Smooth muscle cell (in vitro differentiated cells): Measurements from ENCODE around the gene OMP. TPM values are rescaled to one million over a fixed set of nuclear protein-coding genes. Genes with fewer than 3 reads are reported as not detected.

Experiments used
- DNase-seq: peaks from one replicate; lab custom pipeline; 2025; ENCODE audit not compliant: unreplicated experiment; lab: John Stamatoyannopoulos, UW
- H2AFZ ChIP-seq: fragments of 200-600 bp; sonication (generic); 2 replicates; pipeline ENCODE4 v1.6.0; 2016; ENCODE audit warnings: antibody characterized with exemption, low read depth, mild to moderate bottlenecking
- H3F3A ChIP-seq: fragments of 200-600 bp; sonication (generic); 2 replicates; pipeline ENCODE4 v1.6.0; 2017; ENCODE audit warnings: antibody characterized with exemption, low read depth
- H3K27ac ChIP-seq: fragments of 200-600 bp; sonication (generic); 2 replicates; pipeline ENCODE4 v1.5.1; 2016; ENCODE audit warnings: low read depth, mild to moderate bottlenecking
- H3K27me3 ChIP-seq: fragments of 200-600 bp; sonication (generic); 2 replicates; pipeline ENCODE4 v1.6.1; 2016; ENCODE audit warnings: low read depth, mild to moderate bottlenecking
- H3K36me3 ChIP-seq: fragments of 200-600 bp; sonication (generic); 2 replicates; pipeline ENCODE4 v1.5.1; 2016; ENCODE audit warnings: low read depth
- H3K4me1 ChIP-seq: fragments of 200-600 bp; sonication (generic); 2 replicates; pipeline ENCODE4 v1.5.1; 2016; ENCODE audit warnings: low read depth
- H3K4me2 ChIP-seq: fragments of 200-600 bp; sonication (generic); 2 replicates; pipeline ENCODE4 v1.6.0; 2016; ENCODE audit warnings: mild to moderate bottlenecking
- H3K4me3 ChIP-seq: fragments of 200-600 bp; sonication (generic); 2 replicates; pipeline ENCODE4 v1.5.1; 2016; ENCODE audit warnings: mild to moderate bottlenecking
- H3K79me2 ChIP-seq: fragments of 200-600 bp; sonication (generic); 2 replicates; pipeline ENCODE4 v1.6.0; 2016; ENCODE audit warnings: low read depth, mild to moderate bottlenecking
- H3K9ac ChIP-seq: fragments of 200-600 bp; sonication (generic); 2 replicates; pipeline ENCODE4 v1.6.0; 2016; ENCODE audit warnings: low read depth
- H3K9me3 ChIP-seq: fragments of 200-600 bp; sonication (generic); replicated peaks from 2 replicates; pipeline ENCODE4 v1.5.1; 2016; ENCODE audit warnings: low read depth
- H4K20me1 ChIP-seq: fragments of 200-600 bp; sonication (generic); 2 replicates; pipeline ENCODE4 v1.6.0; 2016; ENCODE audit warnings: low read depth
- CTCF ChIP-seq: fragments of 200-600 bp; sonication (generic); IDR thresholded peaks from 2 replicates; pipeline ENCODE4 v1.5.1; 2017; ENCODE audit warnings: borderline replicate concordance, mild to moderate bottlenecking, antibody characterized with exemption; ENCODE audit not compliant: insufficient read depth, poor library complexity, severe bottlenecking
- WGBS: methylation state at CpG from one replicate; pipeline ENCODE4 v1.1.7; 2016; ENCODE audit warnings: low lambda C conversion rate; 5-methylcytosine and 5-hydroxymethylcytosine counted together
- polyA plus RNA-seq: library from polyadenylated mRNA; unstranded; fragments of >200 nt; fragmentation: Nextera tagmentation; extraction: Ambion mirVana; gene quantifications from 2 replicates; pipeline ENCODE4 v1.2.1, GENCODE V29; 2016
- total RNA-seq: library from RNA; depleted of rRNA; stranded (reverse); fragments of >200 nt; gene quantifications from 2 replicates; pipeline ENCODE4 v1.2.3, GENCODE V29; 2014

The OMP gene
- total and polyA plus RNA-seq, 2 experiments from 2014 or later: not detected

- WGBS: 90% methylated on average over 2 of the region's 2 CpGs
- H2AFZ ChIP-seq: no peak overlapping the region
- no peak for DNase-seq
- no peak for TF ChIP-seq CTCF
- H3K36me3 ChIP-seq: no peaks in the 10 kb centered on the region
- no peaks in the 10 kb centered on the region for H3K27me3 ChIP-seq
- H3K4me1 ChIP-seq: no peaks in the 10 kb centered on the region
- H3K79me2 ChIP-seq: no peaks in the 10 kb centered on the region
- no peak overlapping the region for H3K4me2 ChIP-seq
- H3F3A ChIP-seq: no peaks in the 10 kb centered on the region
- H3K9ac ChIP-seq: no peak overlapping the region
- H3K27ac ChIP-seq: no peak overlapping the region
- H3K9me3 ChIP-seq: no peaks in the 10 kb centered on the region
- H3K4me3 ChIP-seq: no peak overlapping the region
- H4K20me1 ChIP-seq: no peaks in the 10 kb centered on the region
Measured at GRCh38 chr11:77055101-77055561, 47.5 kb upstream of the OMP start.

- Histone ChIP-seq H3K36me3 (no peaks in the 10 kb centered on the region), H2AFZ (no peak overlapping the region), H4K20me1 (no peaks in the 10 kb centered on the region), H3K27me3 (no peaks in the 10 kb centered on the region), H3K9ac (no peak overlapping the region), H3K79me2 (no peaks in the 10 kb centered on the region), H3K4me2 (no peak overlapping the region), H3K9me3 (no peaks in the 10 kb centered on the region), H3K4me3 (no peak overlapping the region), H3K4me1 (no peaks in the 10 kb centered on the region), H3K27ac (no peak overlapping the region), H3F3A (no peaks in the 10 kb centered on the region)
- no peak for DNase-seq
- WGBS: 90% methylated on average over 5 of the region's 5 CpGs
- no peak for TF ChIP-seq CTCF
Measured at GRCh38 chr11:77055913-77056312, 46.7 kb upstream of the OMP start.

GRCh38 chr11:77056814-77057402, 45.7 kb upstream of the OMP start:
- Histone ChIP-seq H3K79me2 (no peaks in the 10 kb centered on the region), H4K20me1 (no peaks in the 10 kb centered on the region), H3K9ac (no peak overlapping the region), H3K9me3 (no peaks in the 10 kb centered on the region), H3K4me2 (no peak overlapping the region), H3F3A (no peaks in the 10 kb centered on the region), H2AFZ (no peak overlapping the region), H3K36me3 (no peaks in the 10 kb centered on the region), H3K4me3 (no peak overlapping the region), H3K4me1 (no peaks in the 10 kb centered on the region), H3K27me3 (no peaks in the 10 kb centered on the region), H3K27ac (no peak overlapping the region)
- no peak for TF ChIP-seq CTCF
- 86% methylated on average over 3 of the region's 3 CpGs for WGBS
- no peak for DNase-seq

- Histone ChIP-seq H3K36me3 (no peaks in the 10 kb centered on the region), H4K20me1 (no peaks in the 10 kb centered on the region), H3K4me1 (no peaks in the 10 kb centered on the region), H3K27me3 (no peaks in the 10 kb centered on the region), H2AFZ (no peak overlapping the region), H3K4me2 (no peak overlapping the region), H3K9me3 (no peaks in the 10 kb centered on the region), H3K9ac (no peak overlapping the region), H3K4me3 (no peak overlapping the region), H3K27ac (no peak overlapping the region), H3K79me2 (no peaks in the 10 kb centered on the region), H3F3A (no peaks in the 10 kb centered on the region)
- no peak for DNase-seq
- 74% methylated on average over 8 of the region's 9 CpGs for WGBS
- no peak for TF ChIP-seq CTCF
Measured at GRCh38 chr11:77057938-77058474, 44.6 kb upstream of the OMP start.
